ENCODE data around the gene CAPN14.

The CAPN14 gene

GRCh38 chr2:31212659-31213600, 4.4 kb downstream of the CAPN14 start:
- no peak for TF ChIP-seq ZFX (IDR thresholded peaks at IDR 0.05)

GRCh38 chr2:31208240-31208639, 9.1 kb downstream of the CAPN14 start:
- no peak for TF ChIP-seq ZFX (IDR thresholded peaks at IDR 0.05)
- TF ChIP-seq CTCF (conservative IDR thresholded peaks at IDR 0.05) = no peak
- no peak overlapping the region for H3K27ac ChIP-seq

More at GRCh38 chr2:31212659-31213600, 4.4 kb downstream of the CAPN14 start:
- no peak overlapping the region for H3K27ac ChIP-seq

- TF ChIP-seq ZFX (IDR thresholded peaks at IDR 0.05) = no peak
- no peak for TF ChIP-seq CTCF (conservative IDR thresholded peaks at IDR 0.05)
- H3K27ac ChIP-seq = no peak overlapping the region
Measured at GRCh38 chr2:31207790-31208189, 9.5 kb downstream of the CAPN14 start.

GRCh38 chr2:31205613-31206012, 11.7 kb downstream of the CAPN14 start:
- H3K27ac ChIP-seq = no peak overlapping the region
- TF ChIP-seq ZFX (IDR thresholded peaks at IDR 0.05) = no peak
- TF ChIP-seq CTCF (conservative IDR thresholded peaks at IDR 0.05) = no peak

- TF ChIP-seq CTCF (conservative IDR thresholded peaks at IDR 0.05) (no peak), ZFX (IDR thresholded peaks at IDR 0.05) (no peak)
- no peak overlapping the region for H3K27ac ChIP-seq
Measured at GRCh38 chr2:31205186-31205585, 12.1 kb downstream of the CAPN14 start.

- no peak for TF ChIP-seq ZFX (IDR thresholded peaks at IDR 0.05)
- H3K27ac ChIP-seq = no peak overlapping the region
Measured at GRCh38 chr2:31204783-31205182, 12.5 kb downstream of the CAPN14 start.

- TF ChIP-seq CTCF (conservative IDR thresholded peaks at IDR 0.05) (no peak), ZFX (IDR thresholded peaks at IDR 0.05) (no peak)
- H3K27ac ChIP-seq = no peak overlapping the region
Measured at GRCh38 chr2:31203916-31204315, 13.4 kb downstream of the CAPN14 start.

- no peak overlapping the region for H3K27ac ChIP-seq
- TF ChIP-seq CTCF (conservative IDR thresholded peaks at IDR 0.05) (no peak), ZFX (IDR thresholded peaks at IDR 0.05) (no peak)
Measured at GRCh38 chr2:31202833-31203232, 14.5 kb downstream of the CAPN14 start.

Measured in C4-2B (cell line).